ENCODE measurements around the gene ESPNL. TPM values are rescaled to one million over a fixed set of nuclear protein-coding genes. Genes with fewer than 3 reads are reported as not detected.

Gene ESPNL
- total and polyA plus RNA-seq, 4 donors, result 0.08 to 0.59 (median 0.35) TPM

DNA sequence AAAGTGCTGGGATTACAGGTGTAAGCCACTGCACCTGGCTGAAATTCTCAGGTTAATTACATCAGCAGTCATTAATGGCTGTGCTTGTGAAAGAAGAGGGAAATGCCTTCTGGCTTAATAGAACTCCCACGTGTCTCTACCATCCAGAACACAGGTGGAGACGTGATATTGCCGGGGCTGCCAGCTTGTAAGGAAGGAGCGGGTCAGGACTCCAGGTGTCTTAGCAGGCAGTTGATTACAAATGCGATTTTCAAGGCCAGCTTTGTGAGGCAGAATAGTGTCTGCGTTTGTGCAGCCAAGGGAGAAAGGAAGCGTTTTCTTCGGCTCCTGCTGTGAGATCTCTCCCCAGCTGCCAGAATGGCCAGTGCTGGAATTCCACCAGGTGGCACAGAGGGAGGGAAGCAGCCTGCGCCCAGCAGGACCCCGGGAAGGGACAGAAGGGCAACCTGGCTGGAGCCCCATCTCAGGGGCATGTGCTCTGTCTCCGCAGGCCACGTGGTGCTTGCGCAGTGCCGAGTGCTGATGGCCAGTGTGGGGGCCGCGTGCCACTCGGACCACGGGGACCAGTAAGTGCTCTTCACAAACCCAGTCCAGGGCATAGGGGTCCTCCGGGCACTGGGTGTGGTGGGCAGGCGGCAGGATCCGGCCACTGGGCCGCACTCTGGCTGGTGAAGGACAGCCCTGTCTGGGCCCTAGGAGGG lies 3.7 kb upstream of the ESPNL start:
- TF ChIP-seq YY1 (IDR thresholded peaks at IDR 0.05), result no peak
- TF ChIP-seq HNF4A (conservative IDR thresholded peaks at IDR 0.05), result no peak
- TF ChIP-seq, protein P1, sequence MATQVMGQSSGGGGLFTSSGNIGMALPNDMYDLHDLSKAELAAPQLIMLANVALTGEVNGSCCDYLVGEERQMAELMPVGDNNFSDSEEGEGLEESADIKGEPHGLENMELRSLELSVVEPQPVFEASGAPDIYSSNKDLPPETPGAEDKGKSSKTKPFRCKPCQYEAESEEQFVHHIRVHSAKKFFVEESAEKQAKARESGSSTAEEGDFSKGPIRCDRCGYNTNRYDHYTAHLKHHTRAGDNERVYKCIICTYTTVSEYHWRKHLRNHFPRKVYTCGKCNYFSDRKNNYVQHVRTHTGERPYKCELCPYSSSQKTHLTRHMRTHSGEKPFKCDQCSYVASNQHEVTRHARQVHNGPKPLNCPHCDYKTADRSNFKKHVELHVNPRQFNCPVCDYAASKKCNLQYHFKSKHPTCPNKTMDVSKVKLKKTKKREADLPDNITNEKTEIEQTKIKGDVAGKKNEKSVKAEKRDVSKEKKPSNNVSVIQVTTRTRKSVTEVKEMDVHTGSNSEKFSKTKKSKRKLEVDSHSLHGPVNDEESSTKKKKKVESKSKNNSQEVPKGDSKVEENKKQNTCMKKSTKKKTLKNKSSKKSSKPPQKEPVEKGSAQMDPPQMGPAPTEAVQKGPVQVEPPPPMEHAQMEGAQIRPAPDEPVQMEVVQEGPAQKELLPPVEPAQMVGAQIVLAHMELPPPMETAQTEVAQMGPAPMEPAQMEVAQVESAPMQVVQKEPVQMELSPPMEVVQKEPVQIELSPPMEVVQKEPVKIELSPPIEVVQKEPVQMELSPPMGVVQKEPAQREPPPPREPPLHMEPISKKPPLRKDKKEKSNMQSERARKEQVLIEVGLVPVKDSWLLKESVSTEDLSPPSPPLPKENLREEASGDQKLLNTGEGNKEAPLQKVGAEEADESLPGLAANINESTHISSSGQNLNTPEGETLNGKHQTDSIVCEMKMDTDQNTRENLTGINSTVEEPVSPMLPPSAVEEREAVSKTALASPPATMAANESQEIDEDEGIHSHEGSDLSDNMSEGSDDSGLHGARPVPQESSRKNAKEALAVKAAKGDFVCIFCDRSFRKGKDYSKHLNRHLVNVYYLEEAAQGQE (IDR thresholded peaks at IDR 0.05), result no peak
- no peak for TF ChIP-seq NR2F2 (IDR thresholded peaks at IDR 0.05)
- TF ChIP-seq FOXA2 (IDR thresholded peaks at IDR 0.05), result no peak
- no peak for TF ChIP-seq SP1 (IDR thresholded peaks at IDR 0.05)
- TF ChIP-seq RXRA (IDR thresholded peaks at IDR 0.05), result no peak
- TF ChIP-seq HNF4G (IDR thresholded peaks at IDR 0.05), result no peak
- H3K9ac ChIP-seq (ENCODE audit: low read depth in 1 of 2, low read length in 2 of 2), result no peak overlapping the region
- no peak overlapping the region for H3K27ac ChIP-seq (ENCODE audit: low read depth in 1 of 2, low read length in 2 of 2)
- H3K4me3 ChIP-seq (ENCODE audit: low read depth in 1 of 3, low read length in 3 of 3), result no peak overlapping the region
- no peaks in the 10 kb centered on the region for H3K9me3 ChIP-seq (ENCODE audit: control insufficient read depth in 4 of 4, low read length in 3 of 4)
- no peak for DNase-seq (ENCODE audit: low spot score)
- peaks cover 0 to 9% (median 0%) of the 10 kb centered on the region in 4 donors for H3K36me3 ChIP-seq (ENCODE audit: control insufficient read depth in 4 of 4, insufficient read depth in 3 of 4, low read depth in 1 of 4, low read length in 3 of 4)
- H3K4me1 ChIP-seq (ENCODE audit: control insufficient read depth in 4 of 4, insufficient read depth in 4 of 4, low read length in 3 of 4), result peaks cover 2 to 8% (median 5%) of the 10 kb centered on the region in 4 donors
- H3K27me3 ChIP-seq (ENCODE audit: control insufficient read depth in 4 of 4, insufficient read depth in 4 of 4, low read length in 3 of 4), result no peaks in the 10 kb centered on the region
- WGBS, result 91% methylated on average over 22 of the region's 22 CpGs

GRCh38 chr2:238097201-238097987 lies 2.7 kb upstream of the ESPNL start:
- Histone ChIP-seq H3K9ac (ENCODE audit: low read depth in 1 of 2, low read length in 2 of 2) (no peak overlapping the region), H3K36me3 (ENCODE audit: control insufficient read depth in 4 of 4, insufficient read depth in 3 of 4, low read depth in 1 of 4, low read length in 3 of 4) (peaks cover 0 to 6% (median 0%) of the 10 kb centered on the region in 4 donors), H3K27ac (ENCODE audit: low read depth in 1 of 2, low read length in 2 of 2) (no peak overlapping the region), H3K4me3 (ENCODE audit: low read depth in 1 of 3, low read length in 3 of 3) (no peak overlapping the region), H3K9me3 (ENCODE audit: control insufficient read depth in 4 of 4, low read length in 3 of 4) (no peaks in the 10 kb centered on the region), H3K4me1 (ENCODE audit: control insufficient read depth in 4 of 4, insufficient read depth in 4 of 4, low read length in 3 of 4) (peaks cover 2 to 8% (median 5%) of the 10 kb centered on the region in 4 donors), H3K27me3 (ENCODE audit: control insufficient read depth in 4 of 4, insufficient read depth in 4 of 4, low read length in 3 of 4) (no peaks in the 10 kb centered on the region)
- DNase-seq (ENCODE audit: low spot score), result no peak
- TF ChIP-seq TAF1 (conservative IDR thresholded peaks at IDR 0.05) (no peak), NR2F2 (IDR thresholded peaks at IDR 0.05) (no peak), HNF4G (IDR thresholded peaks at IDR 0.05) (no peak), FOXA2 (IDR thresholded peaks at IDR 0.05) (no peak), FOXA1 (IDR thresholded peaks at IDR 0.05) (no peak), MAX (IDR thresholded peaks at IDR 0.05) (no peak), RAD21 (IDR thresholded peaks at IDR 0.05) (no peak), YY1 (IDR thresholded peaks at IDR 0.05) (no peak), RXRA (IDR thresholded peaks at IDR 0.05) (no peak), HNF4A (conservative IDR thresholded peaks at IDR 0.05) (no peak), GABPA (IDR thresholded peaks at IDR 0.05 in 1 of 2, conservative IDR thresholded peaks at IDR 0.05 in 1 of 2) (no peak), SP1 (IDR thresholded peaks at IDR 0.05) (no peak), ATF3 (IDR thresholded peaks at IDR 0.05) (no peak)
- TF ChIP-seq, protein P1 (IDR thresholded peaks at IDR 0.05), result no peak
- TF ChIP-seq, protein P2, sequence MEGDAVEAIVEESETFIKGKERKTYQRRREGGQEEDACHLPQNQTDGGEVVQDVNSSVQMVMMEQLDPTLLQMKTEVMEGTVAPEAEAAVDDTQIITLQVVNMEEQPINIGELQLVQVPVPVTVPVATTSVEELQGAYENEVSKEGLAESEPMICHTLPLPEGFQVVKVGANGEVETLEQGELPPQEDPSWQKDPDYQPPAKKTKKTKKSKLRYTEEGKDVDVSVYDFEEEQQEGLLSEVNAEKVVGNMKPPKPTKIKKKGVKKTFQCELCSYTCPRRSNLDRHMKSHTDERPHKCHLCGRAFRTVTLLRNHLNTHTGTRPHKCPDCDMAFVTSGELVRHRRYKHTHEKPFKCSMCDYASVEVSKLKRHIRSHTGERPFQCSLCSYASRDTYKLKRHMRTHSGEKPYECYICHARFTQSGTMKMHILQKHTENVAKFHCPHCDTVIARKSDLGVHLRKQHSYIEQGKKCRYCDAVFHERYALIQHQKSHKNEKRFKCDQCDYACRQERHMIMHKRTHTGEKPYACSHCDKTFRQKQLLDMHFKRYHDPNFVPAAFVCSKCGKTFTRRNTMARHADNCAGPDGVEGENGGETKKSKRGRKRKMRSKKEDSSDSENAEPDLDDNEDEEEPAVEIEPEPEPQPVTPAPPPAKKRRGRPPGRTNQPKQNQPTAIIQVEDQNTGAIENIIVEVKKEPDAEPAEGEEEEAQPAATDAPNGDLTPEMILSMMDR (IDR thresholded peaks at IDR 0.05; ENCODE audit: low read depth, low read length, missing input control), result no peak
- WGBS, result 86% methylated on average over 19 of the region's 19 CpGs
